SK-N-SH (cell line): ENCODE data around the gene TRAF7.
"Not testable (repeated sequence)": the region's sequence is repeated elsewhere in the genome, so short reads cannot be mapped to it uniquely, and the experiment has no call there.

Experiments
- CHD2 ChIP-seq: fragments of 150-350 bp; IDR thresholded peaks from 2 replicates; pipeline ENCODE4 v1.6.1; 2018; ENCODE audit warnings: low read length; ENCODE audit not compliant: partially characterized antibody
- EP300 ChIP-seq, 2 experiments: IDR thresholded peaks; 2 replicates each; pipeline versions ENCODE4 v1.4.0 to v1.6.1; 2012; ENCODE audit warnings: borderline replicate concordance in 1 of 2, low read depth in 1 of 2, low read length in 1 of 2
- EZH2phosphoT487 ChIP-seq: fragments of 200-600 bp; sonication (generic); IDR thresholded peaks from 2 replicates; pipeline ENCODE4 v1.6.1; 2017; ENCODE audit warnings: low read depth, mixed run types, mild to moderate bottlenecking, antibody characterized with exemption, moderate library complexity, borderline replicate concordance
- FOXJ3 ChIP-seq: sonication (generic); formaldehyde crosslinking; IDR thresholded peaks from 2 replicates; pipeline ENCODE4 v1.5.1; 2020; ENCODE audit warnings: mild to moderate bottlenecking, missing genetic modification reagents
- JUND ChIP-seq: IDR thresholded peaks from 2 replicates; pipeline ENCODE4 v1.4.0; 2012
- MAX ChIP-seq: IDR thresholded peaks from 2 replicates; pipeline ENCODE4 v1.4.0; 2012; ENCODE audit warnings: low read depth
- NRF1 ChIP-seq: IDR thresholded peaks from 2 replicates; pipeline ENCODE4 v1.6.1; 2012; ENCODE audit warnings: low read depth, mild to moderate bottlenecking, low read length
- POLR2AphosphoS5 ChIP-seq: IDR thresholded peaks from 2 replicates; pipeline ENCODE4 v1.6.1; 2012; ENCODE audit warnings: low read depth, low read length
- RAD21 ChIP-seq: IDR thresholded peaks from 2 replicates; pipeline ENCODE4 v1.6.1; 2012; ENCODE audit warnings: mild to moderate bottlenecking, low read length
- RFX5 ChIP-seq: IDR thresholded peaks from 2 replicates; pipeline ENCODE4 v1.6.1; 2012; ENCODE audit warnings: mild to moderate bottlenecking, improper control_type of control experiment, low read length
- SIN3A ChIP-seq: IDR thresholded peaks from 2 replicates; pipeline ENCODE4 v1.6.1; 2012; ENCODE audit warnings: low read depth, mild to moderate bottlenecking, low read length, moderate library complexity, borderline replicate concordance
- TCF12 ChIP-seq: IDR thresholded peaks from 2 replicates; pipeline ENCODE4 v1.4.0; 2012
- USF2 ChIP-seq: fragments of 150-350 bp; IDR thresholded peaks from 2 replicates; pipeline ENCODE4 v1.6.1; 2017; ENCODE audit warnings: antibody characterized with exemption, low read length, low read depth, borderline replicate concordance
- TF ChIP-seq, protein P1 (sequence below): fragments of 200-600 bp; sonication (generic); IDR thresholded peaks from 2 replicates; pipeline ENCODE4 v1.6.1; 2017; ENCODE audit warnings: antibody characterized with exemption, mild to moderate bottlenecking, moderate library complexity

DNA sequence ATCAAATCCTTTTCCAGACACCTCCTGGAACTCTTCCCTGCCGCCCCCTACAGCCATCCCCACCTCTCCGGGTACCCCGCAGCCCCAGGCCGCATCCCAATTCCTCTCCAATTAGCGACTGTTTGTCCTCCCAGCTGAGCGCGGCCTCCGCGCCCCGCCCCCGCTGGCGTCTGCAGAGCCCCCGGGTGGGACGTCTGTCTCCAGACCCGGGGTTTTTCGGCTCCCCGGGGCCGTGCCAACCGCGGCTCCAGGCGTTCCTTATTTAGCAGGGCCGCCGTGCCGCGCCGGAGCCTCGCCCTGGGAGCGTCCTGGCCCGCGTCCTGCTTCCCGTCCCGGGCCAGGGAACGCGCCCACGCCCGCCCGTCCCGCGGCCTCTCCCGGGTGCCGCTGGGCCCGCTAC is 20.5 kb upstream of the TRAF7 start:
- not testable (repeated sequence) for TF ChIP-seq CHD2; SIN3A; POLR2AphosphoS5; JUND; EZH2phosphoT487; RAD21; NRF1; EP300 (IDR thresholded peaks at IDR 0.05; ENCODE audit: borderline replicate concordance in 1 of 2, low read depth in 1 of 2, low read length in 1 of 2); USF2; TCF12; FOXJ3 (CRISPR knock-in tag); RFX5; MAX
- TF ChIP-seq, protein P1, sequence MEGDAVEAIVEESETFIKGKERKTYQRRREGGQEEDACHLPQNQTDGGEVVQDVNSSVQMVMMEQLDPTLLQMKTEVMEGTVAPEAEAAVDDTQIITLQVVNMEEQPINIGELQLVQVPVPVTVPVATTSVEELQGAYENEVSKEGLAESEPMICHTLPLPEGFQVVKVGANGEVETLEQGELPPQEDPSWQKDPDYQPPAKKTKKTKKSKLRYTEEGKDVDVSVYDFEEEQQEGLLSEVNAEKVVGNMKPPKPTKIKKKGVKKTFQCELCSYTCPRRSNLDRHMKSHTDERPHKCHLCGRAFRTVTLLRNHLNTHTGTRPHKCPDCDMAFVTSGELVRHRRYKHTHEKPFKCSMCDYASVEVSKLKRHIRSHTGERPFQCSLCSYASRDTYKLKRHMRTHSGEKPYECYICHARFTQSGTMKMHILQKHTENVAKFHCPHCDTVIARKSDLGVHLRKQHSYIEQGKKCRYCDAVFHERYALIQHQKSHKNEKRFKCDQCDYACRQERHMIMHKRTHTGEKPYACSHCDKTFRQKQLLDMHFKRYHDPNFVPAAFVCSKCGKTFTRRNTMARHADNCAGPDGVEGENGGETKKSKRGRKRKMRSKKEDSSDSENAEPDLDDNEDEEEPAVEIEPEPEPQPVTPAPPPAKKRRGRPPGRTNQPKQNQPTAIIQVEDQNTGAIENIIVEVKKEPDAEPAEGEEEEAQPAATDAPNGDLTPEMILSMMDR, result not testable (repeated sequence)
